Progenitor cell of endocrine pancreas (in vitro differentiated cells): Measurements from ENCODE around the gene CDC42BPB. TPM values are rescaled to one million over a fixed set of nuclear protein-coding genes. Genes with fewer than 3 reads are reported as not detected.

ENCODE experiments used
- DNase-seq: peaks from one replicate; pipeline ENCODE4 v3.0.0; 2021; ENCODE audit warnings: low spot score; ENCODE audit not compliant: unreplicated experiment
- H3K27ac Mint-ChIP-seq: 2 replicates; pipeline ENCODE4 v1.8.0; 2021; ENCODE audit warnings: mild to moderate bottlenecking, moderate library complexity, mixed read lengths
- H3K27me3 Mint-ChIP-seq: 2 replicates; pipeline ENCODE4 v1.8.0; 2021; ENCODE audit warnings: mixed read lengths
- H3K36me3 Mint-ChIP-seq: 2 replicates; pipeline ENCODE4 v1.8.0; 2022; ENCODE audit warnings: mixed read lengths; ENCODE audit not compliant: insufficient read depth
- H3K4me1 Mint-ChIP-seq: 2 replicates; pipeline ENCODE4 v1.8.0; 2021; ENCODE audit warnings: low read depth, mixed read lengths
- H3K4me3 Mint-ChIP-seq: 2 replicates; pipeline ENCODE4 v1.8.0; 2021; ENCODE audit warnings: low read depth, mild to moderate bottlenecking, moderate library complexity, mixed read lengths
- H3K9me3 Mint-ChIP-seq: 2 replicates; pipeline ENCODE4 v1.8.0; 2021; ENCODE audit warnings: low read depth, mixed read lengths
- CTCF ChIP-seq: fragments of 200-600 bp; sonication (generic); IDR thresholded peaks from one replicate; pipeline ENCODE4 v1.5.0; 2021; ENCODE audit warnings: antibody characterized with exemption, mild to moderate bottlenecking; ENCODE audit not compliant: unreplicated experiment
- total RNA-seq: library from RNA; stranded (reverse); gene quantifications from 2 replicates; pipeline ENCODE4 v1.2.1, GENCODE V29; 2021

The CDC42BPB gene
- total RNA-seq, 1 donor from 2014 or later: 105 TPM

- no peak for TF ChIP-seq CTCF
- Mint-ChIP-seq H3K27ac (no peak overlapping the region), H3K9me3 (no peaks in the 10 kb centered on the region), H3K4me1 (no peaks in the 10 kb centered on the region), H3K36me3 (peaks cover 34% of the 10 kb centered on the region), H3K4me3 (no peak overlapping the region), H3K27me3 (no peaks in the 10 kb centered on the region)
- DNase-seq: no peak
Observed at GRCh38 chr14:102957222-102957621, 100.1 kb downstream of the CDC42BPB start.

GRCh38 chr14:102955636-102956408 is 101.5 kb downstream of the CDC42BPB start:
- H3K4me1 Mint-ChIP-seq: no peaks in the 10 kb centered on the region
- H3K27ac Mint-ChIP-seq: no peak overlapping the region
- no peak overlapping the region for H3K4me3 Mint-ChIP-seq
- H3K36me3 Mint-ChIP-seq: peaks cover 35% of the 10 kb centered on the region
- DNase-seq: no peak
- TF ChIP-seq CTCF: no peak
- no peaks in the 10 kb centered on the region for H3K27me3 Mint-ChIP-seq
- no peaks in the 10 kb centered on the region for H3K9me3 Mint-ChIP-seq

- H3K27me3 Mint-ChIP-seq: no peaks in the 10 kb centered on the region
- DNase-seq: no peak
- H3K36me3 Mint-ChIP-seq: peaks cover 31% of the 10 kb centered on the region
- H3K27ac Mint-ChIP-seq: peak overlapping the region; percentile 73
- H3K9me3 Mint-ChIP-seq: no peaks in the 10 kb centered on the region
- no peak for TF ChIP-seq CTCF
- no peak overlapping the region for H3K4me3 Mint-ChIP-seq
- no peaks in the 10 kb centered on the region for H3K4me1 Mint-ChIP-seq
Observed at GRCh38 chr14:102954081-102954789, 103.1 kb downstream of the CDC42BPB start.

GRCh38 chr14:102953100-102953499 is 104.2 kb downstream of the CDC42BPB start:
- Mint-ChIP-seq H3K36me3 (peaks cover 27% of the 10 kb centered on the region), H3K4me3 (no peak overlapping the region), H3K27me3 (no peaks in the 10 kb centered on the region), H3K4me1 (no peaks in the 10 kb centered on the region), H3K27ac (no peak overlapping the region), H3K9me3 (no peaks in the 10 kb centered on the region)
- TF ChIP-seq CTCF: no peak
- DNase-seq: no peak

GRCh38 chr14:102952276-102952675 is 105.1 kb downstream of the CDC42BPB start:
- no peak for TF ChIP-seq CTCF
- Mint-ChIP-seq H3K4me1 (no peaks in the 10 kb centered on the region), H3K27me3 (no peaks in the 10 kb centered on the region), H3K9me3 (no peaks in the 10 kb centered on the region), H3K4me3 (no peak overlapping the region), H3K27ac (no peak overlapping the region), H3K36me3 (peaks cover 24% of the 10 kb centered on the region)
- DNase-seq: no peak
